Activated effector memory CD4-positive, alpha-beta T cell treated with Interleukin-2 at 50 U/mL for 16 hours (primary cell): ENCODE measurements around the gene SUZ12.
"Not testable (repeated sequence)": the region's sequence is repeated elsewhere in the genome, so short reads cannot be mapped to it uniquely, and the experiment has no call there.

Source experiments
- DNase-seq: peaks from one replicate; pipeline ENCODE4 v3.0.0-alpha.2; 2020

SUZ12 gene

DNA sequence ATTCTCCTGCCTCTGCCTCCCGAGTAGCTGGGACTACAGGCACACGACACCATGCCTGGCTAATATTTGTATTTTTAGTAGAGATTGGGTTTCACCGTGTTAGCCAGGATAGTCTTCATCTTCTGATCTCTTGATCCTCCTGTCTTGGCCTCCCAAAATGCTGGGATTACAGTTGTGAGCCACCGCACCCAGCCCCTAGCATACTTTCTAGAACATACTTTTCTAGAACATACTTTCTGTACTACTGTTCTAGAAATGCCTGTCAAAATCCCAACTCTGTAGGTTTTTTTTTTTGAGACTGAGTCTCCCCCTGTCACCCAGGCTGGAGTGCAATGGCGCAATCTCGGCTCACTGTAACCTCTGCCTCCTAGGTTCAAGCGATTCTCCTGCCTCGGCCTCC, 27.3 kb downstream of the SUZ12 start:
- DNase-seq = not testable (repeated sequence)

DNA sequence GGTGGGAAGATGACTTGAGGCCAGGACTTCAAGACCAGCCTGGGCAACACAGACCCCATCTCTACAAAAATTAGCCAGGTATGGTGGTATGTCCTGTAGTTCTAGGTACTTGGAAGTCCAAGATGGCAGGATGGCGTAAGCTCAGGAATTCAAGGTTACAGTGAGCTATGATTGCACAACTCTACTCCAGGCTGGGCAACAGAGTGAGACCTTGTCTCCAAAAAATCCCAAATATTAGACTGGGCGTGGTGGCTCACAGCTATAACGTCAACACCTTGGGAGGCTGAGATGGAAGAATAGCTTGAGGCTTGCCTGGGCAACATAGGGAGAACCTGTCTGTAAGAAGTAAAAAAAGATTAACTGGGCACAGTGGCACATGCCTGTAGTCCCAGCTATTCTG, 30.8 kb downstream of the SUZ12 start:
- DNase-seq = no peak

DNA sequence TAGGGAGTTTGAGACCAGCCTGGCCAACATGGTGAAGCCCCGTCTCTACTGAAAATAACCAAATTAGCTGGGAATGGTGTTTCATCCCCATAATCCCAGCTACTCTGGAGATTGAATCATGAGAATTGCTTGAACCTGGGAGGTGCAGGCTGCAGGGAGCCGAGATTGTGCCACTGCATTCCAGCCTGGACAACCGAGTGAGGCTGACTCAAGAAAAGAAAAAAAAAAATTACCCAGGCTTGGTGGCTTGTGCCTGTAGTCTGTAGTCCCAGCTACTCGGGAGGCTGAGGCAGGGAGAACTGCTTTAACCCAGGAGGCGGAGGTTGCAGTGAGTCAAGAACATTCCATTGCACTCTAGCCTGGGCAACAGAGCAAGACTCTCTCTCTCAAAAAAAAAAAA, 33.6 kb downstream of the SUZ12 start:
- DNase-seq = not testable (repeated sequence)

DNA sequence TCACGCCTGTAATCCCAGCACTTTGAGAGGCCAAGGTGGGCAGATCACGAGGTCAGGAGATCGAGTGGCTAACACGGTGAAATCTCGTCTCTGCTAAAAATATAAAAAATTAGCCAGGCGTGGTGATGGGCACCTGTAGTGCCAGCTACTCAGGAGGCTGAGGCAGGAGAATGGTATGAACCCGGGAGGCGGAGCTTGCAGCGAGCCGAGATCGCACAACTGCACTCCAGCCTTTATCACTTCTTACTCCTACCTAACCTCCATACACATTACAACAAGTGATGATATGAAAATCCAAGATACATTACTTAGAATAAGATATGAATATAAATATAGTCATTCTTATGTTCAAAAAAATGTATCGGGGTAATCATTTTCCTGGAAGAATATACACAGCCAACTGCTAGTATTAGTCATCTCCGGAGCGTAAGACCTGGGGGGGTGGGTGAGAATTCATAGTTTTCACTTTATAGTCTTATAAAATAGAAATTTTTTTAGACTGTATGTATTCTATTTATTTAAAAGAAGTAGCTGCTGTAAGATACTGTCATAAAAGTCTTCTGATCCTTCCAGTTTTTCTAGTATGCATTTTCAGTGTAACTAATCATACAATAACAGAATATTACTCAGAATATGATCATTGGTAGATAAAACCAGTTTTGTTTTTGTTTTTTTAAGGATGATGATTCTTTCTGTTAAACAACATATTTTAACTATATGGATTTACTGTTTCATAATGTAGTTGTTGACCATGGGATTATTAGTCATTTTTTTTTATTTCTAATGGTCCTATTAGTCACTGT, 37.7 kb downstream of the SUZ12 start:
- DNase-seq = not testable (repeated sequence)

DNA sequence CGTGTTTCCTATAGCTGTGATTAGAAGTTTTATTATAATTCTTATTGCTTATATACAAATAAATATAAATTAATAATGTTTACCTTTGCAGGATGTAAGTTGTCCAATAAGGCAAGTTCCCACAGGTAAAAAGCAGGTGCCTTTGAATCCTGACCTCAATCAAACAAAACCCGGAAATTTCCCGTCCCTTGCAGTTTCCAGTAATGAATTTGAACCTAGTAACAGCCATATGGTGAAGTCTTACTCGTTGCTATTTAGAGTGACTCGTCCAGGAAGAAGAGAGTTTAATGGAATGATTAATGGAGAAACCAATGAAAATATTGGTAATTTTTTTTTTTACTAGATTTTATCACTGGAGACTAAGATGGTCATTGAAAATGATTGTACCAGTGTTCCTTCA, 38.6 kb downstream of the SUZ12 start:
- DNase-seq = not testable (repeated sequence)

DNA sequence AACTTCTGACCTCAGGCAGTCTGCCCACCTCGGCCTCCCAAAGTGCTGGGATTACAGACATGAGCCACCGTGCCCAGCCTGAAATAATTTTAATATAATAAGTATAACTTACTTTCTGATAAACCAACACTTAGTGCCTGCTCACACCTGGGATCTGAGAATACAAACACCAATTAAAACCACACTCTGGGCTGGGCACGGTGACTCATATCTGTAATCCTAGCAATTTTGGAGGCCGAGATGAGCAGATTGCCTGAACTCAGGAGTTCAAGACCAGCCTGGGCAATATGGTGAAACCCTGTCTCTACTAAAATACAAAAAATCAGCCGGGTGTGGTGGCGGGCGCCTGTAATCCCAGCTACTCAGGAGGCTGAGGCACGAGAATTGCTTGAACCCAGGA, 55.0 kb downstream of the SUZ12 start:
- not testable (repeated sequence) for DNase-seq

DNA sequence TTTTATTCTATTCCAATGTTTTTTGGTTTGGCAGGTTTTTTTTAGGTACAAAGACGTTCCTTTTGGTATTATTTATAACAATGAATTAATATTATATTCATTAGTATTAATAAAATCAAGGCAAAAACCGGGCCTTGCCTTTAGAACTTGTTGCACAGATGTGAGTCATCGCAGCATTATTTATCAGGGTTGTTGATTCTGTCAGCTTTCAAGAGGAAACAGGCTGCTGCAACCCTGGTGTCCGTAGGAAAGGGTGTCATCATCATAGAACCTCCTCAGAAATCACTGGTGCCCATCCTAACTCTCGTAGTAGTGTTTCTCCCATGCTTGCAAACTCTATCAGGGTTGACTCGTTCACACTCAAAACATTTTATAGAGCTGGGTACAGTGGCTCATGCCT, 60.2 kb downstream of the SUZ12 start:
- DNase-seq = no peak

DNA sequence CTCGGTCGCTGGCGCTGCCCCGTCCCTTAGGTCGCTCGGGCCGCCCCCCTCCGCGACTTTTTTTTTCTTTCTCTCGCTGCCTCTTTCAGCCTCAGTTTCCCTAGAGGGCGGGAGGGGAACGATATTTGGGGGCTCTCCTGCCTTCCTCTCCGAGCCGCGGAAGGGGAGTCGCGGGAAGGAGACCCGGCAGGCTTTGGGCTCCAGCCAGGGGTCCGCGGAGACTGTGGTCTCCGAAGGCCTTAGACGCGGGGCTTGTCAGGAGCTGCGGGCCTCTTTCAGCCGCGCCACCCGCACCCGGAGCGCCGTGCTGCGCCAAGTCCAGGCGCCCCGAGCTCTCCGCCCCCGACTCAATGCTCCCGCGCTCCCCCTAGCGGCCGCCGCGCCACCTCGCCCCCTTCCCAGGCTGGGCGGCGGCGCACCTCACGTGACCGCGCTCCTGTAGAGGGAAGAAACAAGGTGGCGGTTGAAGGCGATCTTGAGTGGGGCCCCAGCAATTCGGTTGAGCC, 70.2 kb downstream of the SUZ12 start, which contains the start of gene LRRC37B:
LRRC37B (plus strand) TSS at position 427 of the 506 bp plus-strand sequence. CDS start 14,010 bp downstream, outside the sequence.
- DNase-seq = peak; percentile 85

DNA sequence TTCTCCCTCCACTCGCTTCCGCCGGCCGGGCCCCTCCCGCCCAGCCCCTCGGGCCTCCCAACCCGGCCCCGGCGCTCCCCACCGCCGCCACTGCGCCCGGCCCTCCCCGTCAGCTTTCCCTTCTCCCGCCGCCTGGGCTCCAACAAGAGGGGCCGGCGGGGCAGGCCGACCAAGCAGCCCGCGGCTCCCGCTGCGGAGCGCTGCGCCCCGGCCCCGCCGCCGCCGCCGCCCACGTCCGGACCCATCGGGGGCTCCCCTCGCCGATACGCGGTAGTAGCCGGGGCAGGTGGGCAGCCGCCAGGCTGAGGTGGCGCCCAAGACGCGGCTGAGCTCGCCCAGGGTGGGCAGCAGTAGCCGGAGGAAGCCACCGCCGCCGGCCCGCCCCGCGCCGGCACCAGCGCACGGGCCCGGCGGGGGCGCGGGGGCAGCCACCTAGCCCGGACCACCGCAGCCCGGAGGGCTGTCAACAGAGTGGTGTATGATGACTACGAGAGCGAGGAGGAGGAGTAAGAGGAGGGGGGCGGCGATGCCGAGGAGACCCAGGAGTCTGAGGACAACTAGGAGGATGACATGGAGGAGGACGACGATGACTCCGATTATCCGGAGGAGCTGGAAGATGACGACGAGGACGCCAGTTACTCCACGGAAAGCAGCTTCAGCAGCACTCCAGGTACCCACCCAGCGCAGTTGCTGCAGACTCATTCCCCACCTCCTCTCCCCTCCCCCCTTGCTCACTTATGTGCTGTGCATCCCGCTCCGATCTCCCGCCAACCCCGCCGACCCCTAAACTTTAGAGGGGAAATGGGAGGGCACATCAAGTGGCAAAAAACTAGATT, 70.9 kb downstream of the SUZ12 start:
- peak; percentile 20 for DNase-seq

DNA sequence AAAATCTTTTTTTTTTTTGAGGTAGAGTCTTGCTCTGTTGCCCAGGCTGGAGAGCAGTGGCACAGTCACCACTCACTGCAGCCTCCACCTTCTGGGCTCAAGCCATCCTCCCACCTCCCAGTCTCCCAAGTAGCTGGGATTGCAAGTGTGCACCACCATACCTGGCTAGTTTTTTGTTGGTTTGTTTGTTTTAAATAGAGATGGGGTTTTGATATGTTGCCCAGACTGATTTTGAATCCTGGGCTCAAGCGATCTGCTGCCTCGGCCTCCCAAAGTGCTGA, 72.4 kb downstream of the SUZ12 start:
- no peak for DNase-seq

DNA sequence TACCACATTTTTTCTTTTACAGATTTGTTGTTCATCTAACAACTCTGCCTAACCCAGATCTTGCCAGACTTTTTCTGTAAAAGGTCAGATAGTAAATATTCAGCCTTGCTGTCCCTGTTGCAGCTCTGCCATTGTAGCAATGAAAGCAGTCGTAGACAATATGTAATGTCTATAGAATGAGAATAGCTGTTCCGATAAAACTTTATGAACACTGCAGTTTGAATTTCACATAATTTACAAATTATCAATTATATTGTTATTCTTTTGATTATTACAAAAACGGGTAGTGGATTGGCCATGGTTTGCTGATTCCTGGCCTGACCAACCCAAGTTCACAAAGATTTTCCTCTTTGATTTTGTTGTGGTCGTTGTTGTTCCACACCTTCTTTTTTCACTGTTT, 73.3 kb downstream of the SUZ12 start:
- DNase-seq = no peak

DNA sequence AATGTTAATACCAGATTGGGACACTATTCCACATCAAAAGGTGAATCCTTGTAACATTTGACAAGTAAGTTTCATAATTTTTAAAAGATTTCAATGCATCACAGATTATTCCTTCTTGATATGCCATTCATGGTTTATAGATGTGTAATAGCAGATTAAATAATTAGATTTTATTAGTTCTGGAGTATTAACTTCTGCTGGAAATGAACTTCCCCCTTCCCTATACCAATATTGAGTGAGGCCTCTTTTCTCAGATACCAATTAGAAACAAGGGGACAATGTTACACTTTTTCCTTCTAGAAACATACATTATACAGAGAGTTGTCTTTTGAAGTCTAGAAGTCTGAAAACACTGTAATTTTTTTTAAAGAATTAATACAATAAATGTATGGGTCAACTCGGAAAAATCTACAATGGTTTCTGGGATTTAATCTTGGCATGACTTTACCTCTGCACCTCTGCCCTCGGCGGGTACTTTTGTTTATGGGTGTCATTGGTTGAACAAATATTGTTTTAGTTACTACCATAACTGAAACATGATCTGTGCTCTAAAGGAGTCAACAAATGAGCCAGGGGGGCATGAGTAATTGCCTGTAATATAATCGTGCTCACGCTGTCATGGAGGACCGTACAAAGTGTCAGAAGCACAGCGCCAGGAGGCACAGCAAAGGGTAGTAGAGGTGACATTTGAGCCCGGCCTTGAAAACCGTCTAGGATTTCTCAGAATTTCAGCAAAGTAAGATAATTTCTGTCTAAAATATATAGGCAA, 78.6 kb downstream of the SUZ12 start:
- DNase-seq = no peak

DNA sequence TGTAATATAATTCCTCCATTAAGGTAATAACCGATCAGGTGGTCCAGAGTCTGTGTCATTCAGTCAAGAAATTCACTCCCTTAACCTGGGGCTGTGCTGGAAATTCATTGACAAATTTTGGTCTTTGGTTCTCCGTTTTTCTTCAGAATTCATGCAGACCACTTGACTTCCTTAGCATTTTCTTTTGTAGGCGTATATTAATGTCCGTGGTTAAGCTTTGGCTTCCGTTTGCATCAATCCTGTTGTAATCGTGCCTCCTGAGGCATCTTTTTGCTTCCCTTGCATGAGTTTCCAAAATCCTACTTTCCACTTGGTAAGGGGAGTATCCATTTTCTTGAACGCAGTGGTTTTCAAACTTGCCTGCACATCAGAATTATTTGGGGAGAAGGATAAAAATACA, 79.4 kb downstream of the SUZ12 start:
- no peak for DNase-seq

DNA sequence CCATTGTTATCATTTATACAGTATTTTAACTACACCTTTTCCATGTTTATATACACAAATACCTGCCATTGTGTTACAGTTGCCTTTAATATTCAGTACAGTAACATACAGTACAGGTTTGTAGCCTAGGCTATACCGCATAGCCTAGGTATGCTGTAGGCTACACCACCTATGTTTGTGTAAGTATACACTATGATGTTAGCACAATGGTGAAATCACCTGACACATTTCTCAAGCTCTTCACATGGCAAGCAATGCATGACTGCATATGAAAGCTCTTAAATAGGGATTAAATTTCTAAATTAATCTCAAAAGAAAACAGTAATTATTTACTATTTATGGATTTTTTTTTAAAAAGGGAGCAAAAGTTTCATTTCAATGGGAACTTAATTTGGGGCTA, 82.4 kb downstream of the SUZ12 start:
- DNase-seq = no peak

DNA sequence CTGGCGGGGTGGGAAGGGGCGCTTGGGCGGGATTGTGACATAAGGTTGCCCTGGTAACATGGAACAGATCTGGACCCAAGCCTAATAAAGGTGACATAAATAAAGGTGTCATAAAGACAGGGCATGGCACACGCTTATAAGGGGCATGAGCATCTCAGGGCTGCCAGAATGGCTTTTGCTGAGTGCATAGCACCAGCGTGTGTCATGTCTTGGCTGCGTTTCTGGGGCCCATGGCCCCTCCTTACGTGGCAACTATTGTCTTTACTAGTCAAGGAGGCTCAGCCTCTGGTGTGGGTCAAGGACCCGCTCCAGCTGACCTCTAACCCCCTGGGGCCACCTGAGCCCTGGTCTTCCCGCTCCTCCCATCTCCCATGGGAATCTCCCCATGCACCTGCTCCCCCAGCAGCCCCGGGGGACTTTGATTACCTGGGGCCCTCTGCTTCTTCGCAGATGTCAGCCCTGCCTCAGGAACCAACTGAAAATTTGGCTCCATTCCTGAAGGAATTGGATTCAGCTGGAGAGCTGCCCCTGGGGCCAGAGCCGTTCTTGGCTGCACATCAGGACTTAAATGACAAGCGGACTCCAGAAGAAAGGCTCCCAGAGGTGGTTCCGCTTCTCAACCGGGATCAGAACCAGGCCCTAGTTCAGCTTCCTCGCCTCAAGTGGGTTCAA, 84.3 kb downstream of the SUZ12 start:
- no peak for DNase-seq

DNA sequence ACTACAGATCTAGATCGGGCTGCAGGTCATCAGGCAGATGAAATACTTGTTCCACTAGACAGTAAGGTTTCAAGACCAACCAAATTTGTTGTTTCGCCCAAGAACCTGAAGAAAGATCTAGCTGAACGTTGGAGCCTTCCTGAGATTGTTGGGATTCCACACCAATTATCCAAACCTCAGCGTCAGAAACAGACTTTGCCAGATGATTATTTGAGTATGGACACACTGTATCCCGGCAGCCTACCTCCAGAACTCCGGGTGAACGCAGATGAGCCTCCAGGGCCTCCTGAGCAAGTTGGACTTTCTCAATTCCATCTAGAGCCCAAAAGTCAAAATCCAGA, 84.8 kb downstream of the SUZ12 start:
- no peak for DNase-seq

DNA sequence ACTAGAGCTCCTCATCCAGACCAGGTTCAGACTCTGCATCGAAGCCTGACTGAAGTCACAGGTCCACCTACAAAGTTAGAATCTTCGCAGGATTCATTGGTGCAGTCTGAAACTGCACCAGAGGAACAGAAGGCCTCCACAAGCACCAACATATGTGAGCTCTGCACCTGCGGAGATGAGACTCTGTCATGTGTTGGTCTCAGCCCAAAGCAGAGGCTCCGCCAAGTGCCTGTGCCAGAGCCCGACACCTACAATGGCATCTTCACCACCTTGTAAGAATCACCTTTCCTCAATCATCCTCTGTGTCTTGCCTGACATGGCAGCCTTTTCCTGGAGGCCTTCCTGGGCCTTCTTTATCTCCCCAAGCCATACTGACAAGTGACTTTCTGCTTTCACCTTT, 85.7 kb downstream of the SUZ12 start:
- not testable (repeated sequence) for DNase-seq

DNA sequence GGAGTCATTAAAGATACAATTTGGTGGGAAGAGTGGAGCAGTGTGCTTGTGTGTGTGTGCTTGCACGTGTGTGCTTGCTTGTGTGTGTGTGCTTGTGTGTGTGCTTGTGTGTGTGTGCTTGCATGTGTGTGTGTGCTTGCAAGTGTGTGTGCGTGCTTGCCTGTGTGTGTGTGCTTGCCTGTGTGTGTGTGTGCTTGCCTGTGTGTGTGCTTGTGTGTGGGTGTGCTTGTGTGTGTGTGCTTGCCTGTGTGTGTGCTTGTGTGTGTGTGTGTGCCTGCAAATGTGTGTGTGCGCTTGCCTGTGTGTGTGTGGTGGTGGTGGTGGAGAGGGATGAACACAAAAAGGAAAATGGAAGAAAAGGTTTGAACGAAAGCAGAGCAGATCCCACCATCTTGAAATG, 90.5 kb downstream of the SUZ12 start:
- DNase-seq = not testable (repeated sequence)

DNA sequence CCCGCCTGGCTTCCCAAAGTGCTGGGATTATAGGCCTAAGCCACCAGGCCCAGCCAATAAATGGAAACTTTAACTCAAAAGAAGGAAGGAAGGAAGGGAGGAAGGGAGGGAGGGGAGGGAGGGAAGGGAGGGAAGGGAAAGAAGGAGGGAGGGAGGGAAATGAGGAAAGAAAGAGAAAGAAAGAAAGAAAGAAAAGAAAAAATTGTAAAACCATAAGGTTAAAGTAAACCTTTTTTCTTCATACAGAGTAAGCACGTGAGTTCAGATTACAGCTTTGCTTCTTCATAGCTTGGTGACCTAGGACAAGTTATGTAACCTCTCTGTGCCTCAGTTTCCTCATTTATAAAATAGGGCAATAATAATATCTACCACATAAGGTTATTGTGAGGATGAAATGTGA, 96.4 kb downstream of the SUZ12 start:
- DNase-seq = no peak

DNA sequence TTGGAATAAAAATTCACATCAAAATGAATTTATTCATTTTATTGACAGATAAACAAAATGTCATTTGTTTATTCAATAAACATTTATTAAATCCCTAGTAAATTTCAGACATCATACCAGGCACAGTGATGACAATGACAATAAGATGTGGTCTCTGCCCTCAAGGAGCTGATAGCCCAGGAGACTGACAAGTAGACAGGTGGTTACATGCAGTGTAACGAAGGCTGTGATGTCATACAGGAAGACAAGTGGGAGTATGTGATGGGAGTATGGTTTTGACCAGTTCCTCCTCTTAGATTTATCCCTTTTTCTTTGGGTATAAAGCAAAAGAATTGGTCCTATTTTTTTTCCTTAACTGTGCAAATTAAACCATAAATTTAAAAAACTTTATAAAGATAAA, 97.0 kb downstream of the SUZ12 start:
- DNase-seq = not testable (repeated sequence)

DNA sequence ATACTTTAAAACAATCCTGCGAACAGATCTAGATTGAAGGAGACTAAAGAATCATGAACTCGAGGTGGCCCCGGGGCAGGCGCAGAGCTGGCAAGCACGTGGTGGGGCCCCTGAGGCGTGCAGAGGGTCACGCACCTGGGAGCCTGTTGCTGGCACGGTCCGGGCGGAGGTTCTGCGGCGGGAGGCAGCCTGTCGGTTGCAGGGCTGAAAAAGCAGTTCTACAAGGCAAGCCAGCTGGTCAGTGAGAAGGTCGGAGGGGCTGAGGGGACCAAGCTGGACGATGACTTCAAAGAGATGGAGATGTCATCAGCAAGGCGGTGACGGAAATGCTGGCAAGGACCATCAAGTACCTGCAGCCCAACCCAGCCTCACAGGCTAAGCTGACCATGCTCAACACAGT, 103.4 kb downstream of the SUZ12 start:
- not testable (repeated sequence) for DNase-seq

DNA sequence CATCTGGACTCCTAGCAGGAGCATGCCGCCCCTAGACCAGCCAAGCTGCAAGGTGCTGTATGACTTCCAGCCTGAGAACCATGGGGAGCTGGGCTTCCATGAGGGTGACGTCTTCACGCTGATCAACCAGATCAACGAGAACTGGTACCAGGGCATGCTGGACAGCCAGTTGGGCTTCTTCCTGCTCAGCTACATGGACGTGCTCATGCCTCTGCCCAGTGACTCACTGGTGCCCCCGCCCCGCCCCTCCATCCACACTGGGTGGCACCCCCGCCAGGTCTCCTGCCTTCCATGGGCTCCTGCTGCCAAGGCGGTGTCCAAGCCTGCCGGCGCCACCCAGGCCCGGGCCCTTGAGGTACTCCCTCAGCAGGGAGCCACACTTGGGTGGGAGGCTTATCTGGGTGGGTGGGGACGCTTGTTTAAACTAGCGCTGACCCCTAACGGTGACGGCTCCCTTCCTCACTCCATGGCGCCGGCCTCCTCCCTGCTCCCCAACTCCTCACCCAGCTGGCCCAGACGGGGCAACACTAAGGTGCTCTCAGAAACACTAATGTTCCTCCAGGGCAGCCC, 104.6 kb downstream of the SUZ12 start:
- not testable (repeated sequence) for DNase-seq
